Epithelial cell of esophagus (primary cell): ENCODE data around the gene ARMCX4.

Source experiments
- DNase-seq: peaks from one replicate; pipeline ENCODE4 v3.0.0; 2010; ENCODE audit warnings: low read depth
- H3K4me3 ChIP-seq: 2 replicates; pipeline ENCODE4 v1.5.1; 2011; ENCODE audit warnings: mild to moderate bottlenecking, low read length, control low read depth
- CTCF ChIP-seq: IDR thresholded peaks from 2 replicates; pipeline ENCODE4 v1.5.1; 2011; ENCODE audit warnings: low read depth, mild to moderate bottlenecking, low read length, control low read depth, inconsistent platforms; ENCODE audit not compliant: insufficient read depth; ENCODE audit errors: missing control alignments

ARMCX4 gene

DNA sequence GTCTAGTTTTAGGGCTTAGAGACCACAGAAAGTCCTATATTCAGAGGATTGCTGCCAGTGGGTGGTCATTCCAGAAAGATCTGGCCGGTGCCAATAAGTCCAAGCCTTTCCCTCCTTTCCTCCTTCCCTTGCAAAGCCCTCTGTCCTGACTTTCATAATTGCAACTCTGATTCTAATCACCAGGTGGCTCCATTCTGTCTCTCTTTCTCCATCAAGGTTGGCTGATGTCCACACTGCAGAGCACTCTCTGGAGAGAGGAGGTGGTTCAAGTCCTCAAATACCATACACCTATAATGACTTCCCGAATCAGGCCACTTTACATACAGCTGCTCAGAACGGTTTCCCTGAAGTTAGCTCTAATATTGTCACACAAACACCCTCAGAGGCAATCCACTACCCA, 22.4 kb upstream of the ARMCX4 start:
- peak; percentile 41 for DNase-seq
- peak; percentile 46 for TF ChIP-seq CTCF
- no peak overlapping the region for H3K4me3 ChIP-seq

GRCh38 chrX:101478366-101478765, 6.9 kb upstream of the ARMCX4 start:
- no peak for TF ChIP-seq CTCF
- no peak for DNase-seq
- no peak overlapping the region for H3K4me3 ChIP-seq

- DNase-seq = no peak
- H3K4me3 ChIP-seq = no peak overlapping the region
- no peak for TF ChIP-seq CTCF
These were observed 3.0 kb upstream of the ARMCX4 start for GRCh38 chrX:101482296-101482695.

GRCh38 chrX:101483705-101484104, 1.6 kb upstream of the ARMCX4 start:
- no peak for TF ChIP-seq CTCF
- no peak for DNase-seq
- H3K4me3 ChIP-seq = no peak overlapping the region

GRCh38 chrX:101484135-101484534, 1.1 kb upstream of the ARMCX4 start:
- DNase-seq = no peak
- no peak for TF ChIP-seq CTCF
- H3K4me3 ChIP-seq = no peak overlapping the region

DNA sequence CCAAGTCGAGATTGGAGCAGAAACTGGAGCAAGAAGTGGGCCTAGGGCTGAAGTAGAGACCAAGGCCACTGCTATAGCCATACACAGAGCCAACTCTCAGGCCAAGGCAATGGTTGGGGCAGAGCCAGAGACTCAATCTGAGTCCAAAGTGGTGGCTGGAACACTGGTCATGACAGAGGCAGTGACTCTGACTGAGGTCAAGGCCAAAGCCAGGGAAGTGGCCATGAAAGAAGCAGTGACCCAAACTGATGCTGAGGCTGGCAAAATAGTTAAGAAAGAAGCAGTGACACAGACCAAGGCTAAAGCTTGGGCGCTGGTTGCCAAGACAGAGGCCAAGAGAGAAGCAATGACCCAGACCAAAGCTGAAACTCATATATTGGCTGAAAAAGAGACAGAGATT, 3.5 kb downstream of the ARMCX4 start:
- no peak for TF ChIP-seq CTCF
- H3K4me3 ChIP-seq = no peak overlapping the region
- DNase-seq = no peak

DNA sequence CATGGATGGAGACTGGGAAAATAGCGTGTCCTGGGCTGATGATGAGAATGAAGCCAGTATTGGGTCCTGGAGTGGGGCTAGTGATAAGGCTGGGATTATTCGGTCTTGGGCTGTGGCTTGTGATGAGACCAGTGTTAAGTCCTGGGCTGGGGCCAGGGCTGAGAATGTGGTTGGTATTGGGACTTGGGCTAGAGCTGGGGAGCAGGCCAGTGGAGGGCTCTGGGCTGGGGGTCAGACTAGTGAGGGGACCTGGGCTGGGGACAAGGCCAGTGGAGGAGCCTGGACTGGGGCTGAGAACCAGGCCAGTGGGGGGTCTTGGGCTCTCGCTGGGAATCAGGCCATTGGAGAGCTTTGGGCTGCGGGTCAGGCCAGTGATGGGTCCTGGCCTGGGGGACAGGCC, 6.7 kb downstream of the ARMCX4 start:
- no peak for TF ChIP-seq CTCF
- no peak for DNase-seq

More for the DNA sequence above, 6.7 kb downstream of the ARMCX4 start:
- no peak overlapping the region for H3K4me3 ChIP-seq
